GM13976 (cell line): ENCODE measurements around the gene CDC40.
A peak's percentile ranks its signal among the peaks of the same experiment; 100 is the strongest.
"Not testable (repeated sequence)": the region's sequence is repeated elsewhere in the genome, so short reads cannot be mapped to it uniquely, and the experiment has no call there.

ENCODE experiments used
- DNase-seq: peaks from one replicate; pipeline ENCODE4 v3.0.0; 2012; ENCODE audit warnings: low spot score
- CTCF ChIP-seq: IDR thresholded peaks from 2 replicates; pipeline ENCODE4 v1.5.1; 2012; ENCODE audit warnings: borderline replicate concordance, mild to moderate bottlenecking; ENCODE audit not compliant: insufficient read depth; ENCODE audit errors: extremely low read depth, missing control alignments, control extremely low read depth
- in situ Hi-C: fragments of 300-500 bp; cut with MboI; formaldehyde crosslinking; loops from one replicate; pipeline ENCODE4 v1.12.0; 2022; ENCODE audit warnings: low sequenced_read_pairs, mixed read lengths, inconsistent platforms; ENCODE audit not compliant: unreplicated experiment

Gene CDC40

DNA sequence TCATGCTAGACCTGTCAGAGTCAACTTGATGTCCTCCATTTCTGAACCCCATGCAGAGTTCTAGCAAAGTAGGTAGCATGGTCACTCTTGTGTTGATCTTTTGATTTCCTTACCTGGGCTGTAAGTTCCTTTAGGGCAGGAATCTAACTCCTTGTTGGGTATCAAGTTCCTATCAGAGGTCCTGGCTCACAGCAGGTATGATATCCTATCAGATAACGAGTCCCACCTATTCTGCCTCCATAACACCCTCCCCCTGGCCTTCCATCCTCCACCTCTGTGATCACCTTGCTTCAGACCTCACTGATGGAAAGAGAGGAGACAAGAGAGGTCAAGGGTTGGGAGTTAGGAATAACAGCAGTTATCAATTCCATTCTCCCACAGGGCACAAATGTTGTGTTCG lies 76.1 kb downstream of the CDC40 start:
- DNase-seq: no peak
- in situ Hi-C loops: no loop called here
- no peak for TF ChIP-seq CTCF

DNA sequence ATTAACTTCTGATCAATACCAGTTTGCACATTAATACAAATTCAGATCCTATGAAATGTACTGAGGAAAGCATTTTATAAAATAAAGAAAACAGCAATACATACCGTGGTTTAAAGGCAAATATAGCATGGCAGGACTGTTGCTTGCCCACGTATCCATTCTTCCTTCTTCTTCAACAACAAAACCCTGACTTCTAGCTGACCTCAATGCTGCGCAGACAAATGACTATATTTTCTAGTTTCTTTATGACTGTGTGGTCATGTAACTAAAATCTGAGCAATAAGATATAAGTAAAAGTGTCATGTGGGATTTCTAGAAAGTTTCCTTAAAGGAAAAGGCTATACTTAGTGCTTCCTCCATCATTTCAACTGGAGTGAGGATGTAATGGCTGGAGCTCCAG lies 85.0 kb downstream of the CDC40 start:
- peak; percentile 25 for DNase-seq
- in situ Hi-C loops: no loop called here
- TF ChIP-seq CTCF: no peak

GRCh38 chr6:110266996-110267395 lies 86.8 kb downstream of the CDC40 start:
- in situ Hi-C loops: no loop called here
- DNase-seq: no peak
- TF ChIP-seq CTCF: no peak

- in situ Hi-C loops: no loop called here
- no peak for TF ChIP-seq CTCF
- no peak for DNase-seq
Observed at GRCh38 chr6:110269623-110270022, 89.4 kb downstream of the CDC40 start.

GRCh38 chr6:110270165-110270564 lies 89.9 kb downstream of the CDC40 start:
- DNase-seq: no peak
- in situ Hi-C loops: no loop called here
- no peak for TF ChIP-seq CTCF

DNA sequence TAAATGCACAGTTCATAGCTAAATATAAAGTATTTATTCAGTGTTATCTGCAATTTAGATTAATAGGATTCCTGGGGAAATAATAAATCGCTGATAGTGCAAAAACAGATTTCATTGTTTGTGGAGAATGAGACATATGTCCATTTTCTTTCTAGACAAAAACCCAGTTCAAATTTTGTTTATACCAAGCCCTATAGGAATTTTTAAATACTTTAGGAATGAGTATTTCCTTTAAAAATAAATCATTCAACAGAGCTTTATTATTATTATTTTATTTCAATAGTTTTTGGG lies 91.5 kb downstream of the CDC40 start:
- no peak for TF ChIP-seq CTCF
- no peak for DNase-seq
- in situ Hi-C loops: no loop called here

GRCh38 chr6:110272781-110273180 lies 92.6 kb downstream of the CDC40 start:
- in situ Hi-C loops, DNase-seq: not testable (repeated sequence)
